Activated naive CD8-positive, alpha-beta T cell treated with anti-CD3 and anti-CD28 coated beads, Interleukin-2, amount 50 U/mL, for 24 hours (primary cell): ENCODE data around the gene SLC9A9.

Experiments used
- ATAC-seq: fragments of 150-1000 bp; cut with Tn5 transposase; one replicate; pipeline ENCODE4 v1.10.0; 2021
- DNase-seq: peaks from one replicate; pipeline ENCODE4 v3.0.0; 2021
- H3K27ac Mint-ChIP-seq: one replicate; pipeline ENCODE4 v1.8.0; 2021; ENCODE audit warnings: mild to moderate bottlenecking, mixed read lengths
- H3K27me3 Mint-ChIP-seq: one replicate; pipeline ENCODE4 v1.8.0; 2021; ENCODE audit warnings: mixed read lengths
- H3K36me3 Mint-ChIP-seq: one replicate; pipeline ENCODE4 v1.8.0; 2021; ENCODE audit warnings: low read depth, mixed read lengths
- H3K4me1 Mint-ChIP-seq: one replicate; pipeline ENCODE4 v1.8.0; 2021; ENCODE audit warnings: mixed read lengths
- H3K4me3 Mint-ChIP-seq: one replicate; pipeline ENCODE4 v1.8.0; 2021; ENCODE audit warnings: mild to moderate bottlenecking, moderate library complexity, mixed read lengths
- H3K9me3 Mint-ChIP-seq: one replicate; pipeline ENCODE4 v1.8.0; 2021; ENCODE audit warnings: mixed read lengths

Gene SLC9A9

GRCh38 chr3:143313893-143314188, 534.4 kb downstream of the SLC9A9 start:
- no peak overlapping the region for H3K27ac Mint-ChIP-seq
- no peaks in the 10 kb centered on the region for H3K27me3 Mint-ChIP-seq
- ATAC-seq = no peak
- H3K9me3 Mint-ChIP-seq = no peaks in the 10 kb centered on the region
- H3K36me3 Mint-ChIP-seq = no peaks in the 10 kb centered on the region
- DNase-seq = no peak
- H3K4me3 Mint-ChIP-seq = no peak overlapping the region
- H3K4me1 Mint-ChIP-seq = no peaks in the 10 kb centered on the region

- Mint-ChIP-seq H3K27ac (no peak overlapping the region), H3K36me3 (no peaks in the 10 kb centered on the region), H3K4me3 (no peak overlapping the region), H3K4me1 (no peaks in the 10 kb centered on the region), H3K27me3 (no peaks in the 10 kb centered on the region), H3K9me3 (no peaks in the 10 kb centered on the region)
- no peak for ATAC-seq
- no peak for DNase-seq
These were observed 535.0 kb downstream of the SLC9A9 start for GRCh38 chr3:143313025-143313892.

- ATAC-seq (no peak), DNase-seq (no peak)
- no peak overlapping the region for H3K27ac Mint-ChIP-seq
- H3K4me1 Mint-ChIP-seq = peaks cover 3% of the 10 kb centered on the region
- H3K4me3 Mint-ChIP-seq = no peak overlapping the region
- no peaks in the 10 kb centered on the region for H3K36me3 Mint-ChIP-seq
- no peaks in the 10 kb centered on the region for H3K9me3 Mint-ChIP-seq
- no peaks in the 10 kb centered on the region for H3K27me3 Mint-ChIP-seq
These were observed 537.2 kb downstream of the SLC9A9 start for GRCh38 chr3:143311096-143311495.

GRCh38 chr3:143309705-143310104, 538.6 kb downstream of the SLC9A9 start:
- H3K4me1 Mint-ChIP-seq = peaks cover 3% of the 10 kb centered on the region
- H3K27ac Mint-ChIP-seq = no peak overlapping the region

GRCh38 chr3:143307613-143308183, 540.6 kb downstream of the SLC9A9 start:
- ATAC-seq (peak; percentile 69), DNase-seq (no peak)
- Mint-ChIP-seq H3K27me3 (no peaks in the 10 kb centered on the region), H3K27ac (no peak overlapping the region), H3K4me3 (no peak overlapping the region), H3K9me3 (no peaks in the 10 kb centered on the region), H3K4me1 (peaks cover 9% of the 10 kb centered on the region), H3K36me3 (no peaks in the 10 kb centered on the region)

More at GRCh38 chr3:143309705-143310104, 538.6 kb downstream of the SLC9A9 start:
- ATAC-seq (no peak), DNase-seq (no peak)
- no peaks in the 10 kb centered on the region for H3K27me3 Mint-ChIP-seq
- no peaks in the 10 kb centered on the region for H3K9me3 Mint-ChIP-seq
- H3K4me3 Mint-ChIP-seq = no peak overlapping the region
- no peaks in the 10 kb centered on the region for H3K36me3 Mint-ChIP-seq

- DNase-seq = no peak
These were observed 541.9 kb downstream of the SLC9A9 start for GRCh38 chr3:143306407-143306806.

GRCh38 chr3:143302638-143303171, 545.6 kb downstream of the SLC9A9 start:
- DNase-seq (no peak), ATAC-seq (no peak)
- Mint-ChIP-seq H3K27ac (no peak overlapping the region), H3K4me3 (no peak overlapping the region), H3K36me3 (no peaks in the 10 kb centered on the region), H3K9me3 (no peaks in the 10 kb centered on the region), H3K27me3 (no peaks in the 10 kb centered on the region), H3K4me1 (peaks cover 32% of the 10 kb centered on the region)

More at GRCh38 chr3:143306407-143306806, 541.9 kb downstream of the SLC9A9 start:
- no peak for ATAC-seq
- no peaks in the 10 kb centered on the region for H3K27me3 Mint-ChIP-seq
- H3K4me3 Mint-ChIP-seq = no peak overlapping the region
- peaks cover 20% of the 10 kb centered on the region for H3K4me1 Mint-ChIP-seq
- H3K9me3 Mint-ChIP-seq = no peaks in the 10 kb centered on the region
- no peak overlapping the region for H3K27ac Mint-ChIP-seq
- H3K36me3 Mint-ChIP-seq = no peaks in the 10 kb centered on the region

- Mint-ChIP-seq H3K4me3 (no peak overlapping the region), H3K36me3 (no peaks in the 10 kb centered on the region)
These were observed 547.0 kb downstream of the SLC9A9 start for GRCh38 chr3:143301031-143301901.

GRCh38 chr3:143298886-143299535, 549.3 kb downstream of the SLC9A9 start:
- Mint-ChIP-seq H3K27me3 (no peaks in the 10 kb centered on the region), H3K9me3 (no peaks in the 10 kb centered on the region), H3K27ac (no peak overlapping the region), H3K36me3 (no peaks in the 10 kb centered on the region), H3K4me3 (no peak overlapping the region), H3K4me1 (peaks cover 48% of the 10 kb centered on the region)
- DNase-seq (no peak), ATAC-seq (no peak)

More at GRCh38 chr3:143301031-143301901, 547.0 kb downstream of the SLC9A9 start:
- peaks cover 32% of the 10 kb centered on the region for H3K4me1 Mint-ChIP-seq
- DNase-seq = no peak
- no peaks in the 10 kb centered on the region for H3K9me3 Mint-ChIP-seq
- H3K27me3 Mint-ChIP-seq = no peaks in the 10 kb centered on the region
- no peak overlapping the region for H3K27ac Mint-ChIP-seq
- peak; percentile 84 for ATAC-seq

GRCh38 chr3:143298380-143298779, 549.9 kb downstream of the SLC9A9 start:
- peaks cover 49% of the 10 kb centered on the region for H3K4me1 Mint-ChIP-seq

GRCh38 chr3:143295201-143296080, 552.8 kb downstream of the SLC9A9 start:
- ATAC-seq (peak; percentile 47), DNase-seq (no peak)
- Mint-ChIP-seq H3K27ac (no peak overlapping the region), H3K4me1 (peaks cover 28% of the 10 kb centered on the region), H3K4me3 (no peak overlapping the region), H3K27me3 (no peaks in the 10 kb centered on the region), H3K36me3 (no peaks in the 10 kb centered on the region), H3K9me3 (no peaks in the 10 kb centered on the region)

More at GRCh38 chr3:143298380-143298779, 549.9 kb downstream of the SLC9A9 start:
- DNase-seq (no peak), ATAC-seq (no peak)
- no peaks in the 10 kb centered on the region for H3K27me3 Mint-ChIP-seq
- H3K27ac Mint-ChIP-seq = no peak overlapping the region
- no peaks in the 10 kb centered on the region for H3K36me3 Mint-ChIP-seq
- H3K9me3 Mint-ChIP-seq = no peaks in the 10 kb centered on the region
- no peak overlapping the region for H3K4me3 Mint-ChIP-seq

- H3K27ac Mint-ChIP-seq = no peak overlapping the region
- ATAC-seq = no peak
- H3K36me3 Mint-ChIP-seq = no peaks in the 10 kb centered on the region
- H3K27me3 Mint-ChIP-seq = no peaks in the 10 kb centered on the region
- no peaks in the 10 kb centered on the region for H3K9me3 Mint-ChIP-seq
- H3K4me1 Mint-ChIP-seq = peaks cover 27% of the 10 kb centered on the region
- H3K4me3 Mint-ChIP-seq = no peak overlapping the region
- DNase-seq = no peak
These were observed 554.1 kb downstream of the SLC9A9 start for GRCh38 chr3:143294188-143294587.

- ATAC-seq = no peak
- no peak for DNase-seq
- H3K27me3 Mint-ChIP-seq = no peaks in the 10 kb centered on the region
- H3K27ac Mint-ChIP-seq = no peak overlapping the region
- H3K36me3 Mint-ChIP-seq = no peaks in the 10 kb centered on the region
- H3K4me1 Mint-ChIP-seq = peaks cover 17% of the 10 kb centered on the region
- no peaks in the 10 kb centered on the region for H3K9me3 Mint-ChIP-seq
- no peak overlapping the region for H3K4me3 Mint-ChIP-seq
These were observed 556.3 kb downstream of the SLC9A9 start for GRCh38 chr3:143291836-143292447.
